HEK293T (cell line): ENCODE measurements around the gene IFI27L1.
"Not testable (repeated sequence)": the region's sequence is repeated elsewhere in the genome, so short reads cannot be mapped to it uniquely, and the experiment has no call there.

Experiments used
- CTCF ChIA-PET: fragments of 350-600 bp; formaldehyde crosslinking; extraction: SDS; loops from one replicate; lab custom pipeline; 2021; ENCODE audit warnings: antibody characterized with exemption, inconsistent platforms; lab: Yijun Ruan, JAX
- POLR2A ChIA-PET: fragments of 350-600 bp; formaldehyde crosslinking; extraction: SDS; loops from one replicate; lab custom pipeline; 2020; ENCODE audit warnings: antibody characterized with exemption, inconsistent platforms; lab: Yijun Ruan, JAX
- DNase-seq: peaks from one replicate; pipeline ENCODE4 v3.0.0; 2012; ENCODE audit warnings: mixed read lengths; ENCODE audit errors: extremely low spot score
- ARNT ChIP-seq: fragments of 450-650 bp; IDR thresholded peaks from 2 replicates; pipeline ENCODE4 v1.6.1; 2017; ENCODE audit warnings: mild to moderate bottlenecking
- BHLHE40 ChIP-seq: fragments of 450-650 bp; IDR thresholded peaks from 2 replicates; pipeline ENCODE4 v1.6.1; 2016; ENCODE audit warnings: mild to moderate bottlenecking, moderate library complexity, borderline replicate concordance
- CTBP1 ChIP-seq: fragments of 450-650 bp; IDR thresholded peaks from 2 replicates; pipeline ENCODE4 v1.6.1; 2016; ENCODE audit warnings: borderline replicate concordance
- ELF4 ChIP-seq: fragments of 450-650 bp; IDR thresholded peaks from 2 replicates; pipeline ENCODE4 v1.6.1; 2017; ENCODE audit warnings: antibody characterized with exemption
- FOXA1 ChIP-seq: fragments of 450-650 bp; IDR thresholded peaks from 2 replicates; pipeline ENCODE4 v1.6.1; 2016; ENCODE audit warnings: mild to moderate bottlenecking
- FOXK2 ChIP-seq: fragments of 450-650 bp; IDR thresholded peaks from 2 replicates; pipeline ENCODE4 v1.6.1; 2016; ENCODE audit warnings: mild to moderate bottlenecking
- FOXM1 ChIP-seq: fragments of 450-650 bp; IDR thresholded peaks from 2 replicates; pipeline ENCODE4 v1.6.1; 2017; ENCODE audit warnings: mild to moderate bottlenecking, borderline replicate concordance
- HDGF ChIP-seq: fragments of 450-650 bp; IDR thresholded peaks from 2 replicates; pipeline ENCODE4 v1.6.1; 2017; ENCODE audit warnings: antibody characterized with exemption, borderline replicate concordance
- L3MBTL2 ChIP-seq: fragments of 450-650 bp; conservative IDR thresholded peaks from 2 replicates; pipeline ENCODE4 v1.6.1; 2016; ENCODE audit warnings: mild to moderate bottlenecking
- LEF1 ChIP-seq: fragments of 450-650 bp; IDR thresholded peaks from 2 replicates; pipeline ENCODE4 v1.6.1; 2017; ENCODE audit warnings: mild to moderate bottlenecking, borderline replicate concordance
- NFRKB ChIP-seq: fragments of 450-650 bp; IDR thresholded peaks from 2 replicates; pipeline ENCODE4 v1.6.1; 2016; ENCODE audit warnings: mild to moderate bottlenecking, moderate library complexity
- SP1 ChIP-seq: fragments of 450-650 bp; IDR thresholded peaks from 2 replicates; pipeline ENCODE4 v1.6.1; 2017
- SUZ12 ChIP-seq: fragments of 450-650 bp; IDR thresholded peaks from 2 replicates; pipeline ENCODE4 v1.6.1; 2016; ENCODE audit warnings: mild to moderate bottlenecking
- TARDBP ChIP-seq: fragments of 450-650 bp; IDR thresholded peaks from 2 replicates; pipeline ENCODE4 v1.6.1; 2016
- ZNF384 ChIP-seq: fragments of 450-650 bp; IDR thresholded peaks from 2 replicates; pipeline ENCODE4 v1.6.1; 2016
- TF ChIP-seq, protein P1 (sequence below): fragments of 450-650 bp; IDR thresholded peaks from 2 replicates; pipeline ENCODE4 v1.6.1; 2016

Gene IFI27L1

DNA sequence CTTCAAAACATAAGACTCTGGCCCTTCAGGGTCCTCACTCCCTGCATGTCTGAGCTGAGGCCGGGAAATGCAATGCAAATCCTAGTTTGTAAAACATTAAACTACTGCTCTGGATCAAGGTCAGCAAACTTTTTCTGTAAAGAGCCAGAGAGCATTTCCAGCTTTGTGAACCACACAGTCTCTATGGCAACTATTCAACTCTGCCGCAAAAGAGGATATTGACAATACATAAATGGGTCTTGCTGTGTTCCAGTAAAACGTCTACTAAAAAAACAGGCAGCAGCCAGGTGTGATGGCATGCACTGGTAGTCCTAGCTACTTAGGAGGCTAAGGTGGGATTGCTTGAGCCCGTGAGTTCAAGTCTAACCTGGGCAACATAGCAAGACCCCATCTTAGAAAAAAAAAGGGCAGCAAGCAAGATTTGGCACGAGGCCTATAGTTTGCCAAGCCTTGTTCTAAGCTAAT is 22.4 kb upstream of the IFI27L1 start:
- ChIA-PET POLR2A (interaction anchor here (0.8 kb wide), 1 partner anchor 13 kb away, joined by 3 read pairs; no protein-coding TSS in a partner anchor), CTCF (no interaction called here)
- TF ChIP-seq FOXM1 = no peak
- no peak for TF ChIP-seq NFRKB
- no peak for TF ChIP-seq HDGF
- no peak for TF ChIP-seq ELF4
- TF ChIP-seq ARNT = no peak
- no peak for TF ChIP-seq ZNF384
- TF ChIP-seq FOXK2 = no peak
- no peak for TF ChIP-seq FOXA1
- DNase-seq = no peak

- TF ChIP-seq HDGF = no peak
- TF ChIP-seq FOXM1 = no peak
- no peak for TF ChIP-seq SUZ12
- no peak for TF ChIP-seq ZNF384
- TF ChIP-seq ARNT = no peak
- no peak for TF ChIP-seq TARDBP
- ChIA-PET POLR2A (no interaction called here), CTCF (no interaction called here)
- DNase-seq = no peak
These were observed 21.1 kb upstream of the IFI27L1 start for GRCh38 chr14:94059998-94060397.

- DNase-seq = no peak
- ChIA-PET POLR2A (no interaction called here), CTCF (no interaction called here)
- no peak for TF ChIP-seq FOXM1
- TF ChIP-seq NFRKB = no peak
- no peak for TF ChIP-seq SP1
- no peak for TF ChIP-seq ARNT
- no peak for TF ChIP-seq L3MBTL2
- no peak for TF ChIP-seq ELF4
- TF ChIP-seq LEF1 = no peak
- no peak for TF ChIP-seq SUZ12
- TF ChIP-seq TARDBP = no peak
These were observed 18.7 kb upstream of the IFI27L1 start for GRCh38 chr14:94062344-94062940.

GRCh38 chr14:94066089-94066676 is 14.9 kb upstream of the IFI27L1 start:
- CTCF ChIA-PET = interaction anchor here (1.1 to 1.3 kb wide), 2 partner anchors 15 to 126 kb away, joined by 3 to 5 read pairs; no protein-coding TSS in a partner anchor
- TF ChIP-seq FOXA1 (no peak), LEF1 (no peak), SUZ12 (no peak), NFRKB (no peak), ELF4 (no peak), L3MBTL2 (no peak), BHLHE40 (no peak), ARNT (no peak), HDGF (no peak)
- TF ChIP-seq, protein P1, sequence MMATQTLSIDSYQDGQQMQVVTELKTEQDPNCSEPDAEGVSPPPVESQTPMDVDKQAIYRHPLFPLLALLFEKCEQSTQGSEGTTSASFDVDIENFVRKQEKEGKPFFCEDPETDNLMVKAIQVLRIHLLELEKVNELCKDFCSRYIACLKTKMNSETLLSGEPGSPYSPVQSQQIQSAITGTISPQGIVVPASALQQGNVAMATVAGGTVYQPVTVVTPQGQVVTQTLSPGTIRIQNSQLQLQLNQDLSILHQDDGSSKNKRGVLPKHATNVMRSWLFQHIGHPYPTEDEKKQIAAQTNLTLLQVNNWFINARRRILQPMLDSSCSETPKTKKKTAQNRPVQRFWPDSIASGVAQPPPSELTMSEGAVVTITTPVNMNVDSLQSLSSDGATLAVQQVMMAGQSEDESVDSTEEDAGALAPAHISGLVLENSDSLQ = no peak
- POLR2A ChIA-PET = interaction anchor here (1.4 kb wide), 1 partner anchor 8 kb away, joined by 4 read pairs; no protein-coding TSS in a partner anchor
- DNase-seq = no peak

DNA sequence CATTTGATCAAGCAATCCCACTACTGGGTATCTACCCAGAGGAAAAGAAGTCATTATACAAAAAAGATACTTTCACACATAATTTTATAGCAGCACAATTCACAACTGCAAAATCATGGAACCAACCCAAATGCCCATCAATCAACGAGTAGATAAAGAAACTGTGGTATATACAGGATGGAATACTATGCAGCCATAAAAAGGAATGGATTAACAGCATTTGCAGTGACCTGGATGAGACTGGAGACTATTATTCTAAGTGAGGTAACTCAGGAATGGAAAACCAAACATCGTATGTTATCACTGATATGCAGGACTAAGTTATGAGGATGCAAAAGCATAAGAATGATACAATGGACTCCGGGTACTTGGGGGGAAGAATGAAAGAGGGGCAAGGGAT is 9.0 kb upstream of the IFI27L1 start:
- POLR2A ChIA-PET, CTCF ChIA-PET, DNase-seq: not testable (repeated sequence)

DNA sequence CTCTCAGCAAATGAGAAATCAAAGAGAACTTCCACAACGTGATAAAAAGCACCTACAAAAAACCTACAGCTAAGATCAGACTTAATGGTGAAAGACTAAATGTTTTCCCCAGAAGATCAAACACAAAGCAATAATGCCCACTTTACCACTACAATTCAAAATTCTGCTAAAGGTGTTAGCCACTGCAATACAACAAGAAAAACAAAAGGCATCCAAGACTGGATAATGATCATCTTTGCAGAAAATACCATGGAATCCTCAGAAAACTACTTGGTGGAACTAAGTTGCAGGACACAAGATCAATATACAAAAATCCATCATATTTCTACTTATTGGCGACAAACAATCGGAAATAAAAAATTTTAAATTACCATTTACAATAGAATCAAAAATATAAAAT is 6.6 kb upstream of the IFI27L1 start:
- ChIA-PET CTCF (no interaction called here), POLR2A (interaction anchor here (1.2 kb wide), 1 partner anchor 8 kb away, joined by 4 read pairs; no protein-coding TSS in a partner anchor)
- TF ChIP-seq SUZ12 (no peak), ARNT (no peak), SP1 (no peak), NFRKB (no peak), LEF1 (no peak), HDGF (no peak), FOXK2 (no peak), FOXM1 (no peak)
- no peak for DNase-seq

DNA sequence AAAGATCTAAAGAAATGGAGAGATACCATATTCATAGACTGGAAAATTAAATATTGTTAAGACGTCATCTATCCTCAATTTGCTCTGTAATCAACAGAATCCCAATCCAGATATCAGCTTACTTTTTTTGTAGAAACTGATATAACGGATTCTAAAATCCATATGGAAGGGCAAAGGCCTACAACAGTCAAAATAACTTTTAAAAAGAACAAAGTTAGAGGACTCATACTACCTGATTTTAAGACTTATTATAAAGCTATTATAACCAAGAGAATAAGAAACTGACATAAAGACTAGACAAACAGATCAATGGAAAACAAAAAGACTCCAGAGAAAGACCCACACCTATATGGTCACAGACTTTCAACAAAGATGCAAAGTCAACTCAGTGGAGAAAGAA is 6.1 kb upstream of the IFI27L1 start:
- no peak for DNase-seq
- POLR2A ChIA-PET = interaction anchor here (1.2 kb wide), 1 partner anchor 9 kb away, joined by 4 read pairs; no protein-coding TSS in a partner anchor
- CTCF ChIA-PET = no interaction called here
- TF ChIP-seq HDGF (no peak), ELF4 (no peak), LEF1 (no peak), SP1 (no peak), ZNF384 (no peak)

- ChIA-PET CTCF (no interaction called here), POLR2A (no interaction called here)
- TF ChIP-seq CTBP1 = no peak
- no peak for TF ChIP-seq FOXK2
- no peak for TF ChIP-seq LEF1
- no peak for TF ChIP-seq NFRKB
- TF ChIP-seq SUZ12 = no peak
- no peak for TF ChIP-seq FOXM1
- TF ChIP-seq SP1 = no peak
- TF ChIP-seq BHLHE40 = no peak
- TF ChIP-seq, protein P1 = no peak
- no peak for TF ChIP-seq FOXA1
- TF ChIP-seq ELF4 = no peak
- DNase-seq = no peak
These were observed 3.8 kb upstream of the IFI27L1 start for GRCh38 chr14:94077111-94077821.
